CD4-positive, alpha-beta T cell (primary cell): ENCODE data around the gene ATP4B. TPM values are rescaled to one million over a fixed set of nuclear protein-coding genes. Genes with fewer than 3 reads are reported as not detected.

ENCODE experiments used
- ATAC-seq: fragments of 200-7000 bp; cut with Tn5 transposase; one replicate; pipeline ENCODE4 v1.10.0; 2022; ENCODE audit warnings: mild to moderate bottlenecking; ENCODE audit not compliant: poor library complexity
- CTCF ChIA-PET: fragments of 350-600 bp; sonication (Branson Sonifier 250); formaldehyde crosslinking; loops from one replicate; lab custom pipeline; 2021; ENCODE audit warnings: antibody characterized with exemption, inconsistent platforms; lab: Charles Lee
- POLR2A ChIA-PET: fragments of 350-600 bp; sonication (Branson Sonifier 250); formaldehyde crosslinking; loops from one replicate; lab custom pipeline; 2021; ENCODE audit warnings: antibody characterized with exemption, inconsistent platforms; lab: Charles Lee
- DNase-seq, 14 experiments: peaks; one replicate each; pipeline ENCODE4 v3.0.0-alpha.2; 2013 to 2020; ENCODE audit warnings: mixed read lengths in 2 of 14
- H3K27ac ChIP-seq, 2 donors: one replicate each; pipeline versions ENCODE4 v1.5.1 to v1.7.0; 2013; ENCODE audit warnings: low read length in 2 of 2, low read depth in 1 of 2, mild to moderate bottlenecking in 1 of 2
- H3K27me3 ChIP-seq, 2 experiments: 1 replicate in 1 of 2; 2 replicates in 1 of 2; pipeline versions ENCODE4 v1.6.1 to v1.7.0; 2013; ENCODE audit warnings: low read length in 2 of 2, control low read depth in 1 of 2, mild to moderate bottlenecking in 1 of 2, moderate library complexity in 1 of 2; ENCODE audit not compliant: insufficient read depth in 2 of 2, control insufficient read depth in 1 of 2
- H3K36me3 ChIP-seq: one replicate; pipeline ENCODE4 v1.6.1; 2013; ENCODE audit warnings: low read length, control low read depth; ENCODE audit not compliant: insufficient read depth
- H3K4me1 ChIP-seq: one replicate; pipeline ENCODE4 v1.6.1; 2013; ENCODE audit warnings: low read length, control low read depth; ENCODE audit not compliant: insufficient read depth
- H3K4me3 ChIP-seq: one replicate; pipeline ENCODE4 v1.5.1; 2013; ENCODE audit warnings: mild to moderate bottlenecking, low read length, moderate library complexity
- H3K9me3 ChIP-seq, 2 experiments: 1 replicate in 1 of 2; 2 replicates in 1 of 2; pipeline versions ENCODE4 v1.6.1 to v1.7.0; 2013; ENCODE audit warnings: low read length in 2 of 2, mild to moderate bottlenecking in 2 of 2, control low read depth in 1 of 2, moderate library complexity in 1 of 2; ENCODE audit not compliant: control insufficient read depth in 1 of 2, insufficient read depth in 1 of 2
- H3K27ac Mint-ChIP-seq: one replicate; pipeline ENCODE4 v1.8.0; 2020; ENCODE audit warnings: mixed read lengths
- H3K27me3 Mint-ChIP-seq: one replicate; pipeline ENCODE4 v1.8.0; 2021; ENCODE audit warnings: mixed read lengths
- H3K36me3 Mint-ChIP-seq: one replicate; pipeline ENCODE4 v1.8.0; 2021; ENCODE audit warnings: low read depth, mixed read lengths
- H3K4me1 Mint-ChIP-seq: one replicate; pipeline ENCODE4 v1.8.0; 2021; ENCODE audit warnings: low read depth, mixed read lengths
- H3K4me3 Mint-ChIP-seq: one replicate; pipeline ENCODE4 v1.8.0; 2020; ENCODE audit warnings: mild to moderate bottlenecking, mixed read lengths
- H3K9me3 Mint-ChIP-seq: one replicate; pipeline ENCODE4 v1.8.0; 2020; ENCODE audit warnings: mixed read lengths
- CTCF ChIP-seq: fragments of 200-600 bp; IDR thresholded peaks from one replicate; pipeline ENCODE4 v1.8.0; 2022; ENCODE audit warnings: antibody characterized with exemption, mild to moderate bottlenecking
- intact Hi-C, 2 experiments: fragments of 100-400 bp; cut with DNase I in 1 of 2; cut with micrococcal nuclease in 1 of 2; formaldehyde crosslinking; loops; one replicate each; pipeline versions ENCODE4 v1.15.1 to v1.9.0; 2023 to 2025; cut with DNase I, micrococcal nuclease
- total RNA-seq, 174 experiments: library from RNA in 2 of 174; stranded (reverse) in 2 of 174; gene quantifications; one replicate each; pipeline ENCODE4 v1.2.3 and lab custom pipeline; 2021 to 2026

The ATP4B gene
- total RNA-seq, 2 experiments from 2014 or later = not detected

- H3K27me3 Mint-ChIP-seq = no peaks in the 10 kb centered on the region
- peaks cover 4% of the 10 kb centered on the region for H3K4me1 ChIP-seq
- no peak overlapping the region for H3K4me3 ChIP-seq
- peaks cover 9% of the 10 kb centered on the region for H3K36me3 ChIP-seq
- CTCF ChIA-PET = no interaction called here
- H3K36me3 Mint-ChIP-seq = peaks cover 28% of the 10 kb centered on the region
- POLR2A ChIA-PET = no interaction called here
- no peak overlapping the region for H3K27ac Mint-ChIP-seq
- TF ChIP-seq CTCF = no peak
- H3K27ac ChIP-seq = no peak overlapping the region
- ATAC-seq = no peak
- no peak for DNase-seq
- intact Hi-C loops = no loop called here
- no peaks in the 10 kb centered on the region for H3K27me3 ChIP-seq
- H3K9me3 ChIP-seq = no peaks in the 10 kb centered on the region
- no peak overlapping the region for H3K4me3 Mint-ChIP-seq
- peaks cover 5% of the 10 kb centered on the region for H3K4me1 Mint-ChIP-seq
- H3K9me3 Mint-ChIP-seq = no peaks in the 10 kb centered on the region
Measured at GRCh38 chr13:113611996-113612395, 46.0 kb downstream of the ATP4B start.

GRCh38 chr13:113610266-113610665, 47.7 kb downstream of the ATP4B start:
- no peaks in the 10 kb centered on the region for H3K27me3 Mint-ChIP-seq

GRCh38 chr13:113609616-113610015, 48.4 kb downstream of the ATP4B start:
- Histone ChIP-seq H3K27ac (no peak overlapping the region), H3K4me3 (no peak overlapping the region), H3K9me3 (no peaks in the 10 kb centered on the region), H3K4me1 (no peaks in the 10 kb centered on the region), H3K36me3 (peaks cover 4% of the 10 kb centered on the region), H3K27me3 (no peaks in the 10 kb centered on the region)
- Mint-ChIP-seq H3K9me3 (no peaks in the 10 kb centered on the region), H3K27ac (no peak overlapping the region), H3K4me3 (no peak overlapping the region), H3K27me3 (no peaks in the 10 kb centered on the region), H3K4me1 (peaks cover 5% of the 10 kb centered on the region), H3K36me3 (peaks cover 24% of the 10 kb centered on the region)
- ATAC-seq (no peak), DNase-seq (no peak)
- ChIA-PET CTCF (no interaction called here), POLR2A (no interaction called here)
- no peak for TF ChIP-seq CTCF
- intact Hi-C loops = no loop called here

More at GRCh38 chr13:113610266-113610665, 47.7 kb downstream of the ATP4B start:
- no peaks in the 10 kb centered on the region for H3K9me3 Mint-ChIP-seq
- H3K36me3 Mint-ChIP-seq = peaks cover 25% of the 10 kb centered on the region
- Histone ChIP-seq H3K36me3 (peaks cover 8% of the 10 kb centered on the region), H3K4me3 (no peak overlapping the region), H3K4me1 (peaks cover under 1% of the 10 kb centered on the region), H3K27ac (no peak overlapping the region), H3K27me3 (no peaks in the 10 kb centered on the region), H3K9me3 (no peaks in the 10 kb centered on the region)
- no peak overlapping the region for H3K27ac Mint-ChIP-seq
- H3K4me1 Mint-ChIP-seq = peaks cover 5% of the 10 kb centered on the region
- ATAC-seq (no peak), DNase-seq (no peak)
- CTCF ChIA-PET = no interaction called here
- intact Hi-C loops = no loop called here
- TF ChIP-seq CTCF = no peak
- H3K4me3 Mint-ChIP-seq = no peak overlapping the region
- POLR2A ChIA-PET = no interaction called here
